Measurements from ENCODE around the gene ARHGAP4.

DNA sequence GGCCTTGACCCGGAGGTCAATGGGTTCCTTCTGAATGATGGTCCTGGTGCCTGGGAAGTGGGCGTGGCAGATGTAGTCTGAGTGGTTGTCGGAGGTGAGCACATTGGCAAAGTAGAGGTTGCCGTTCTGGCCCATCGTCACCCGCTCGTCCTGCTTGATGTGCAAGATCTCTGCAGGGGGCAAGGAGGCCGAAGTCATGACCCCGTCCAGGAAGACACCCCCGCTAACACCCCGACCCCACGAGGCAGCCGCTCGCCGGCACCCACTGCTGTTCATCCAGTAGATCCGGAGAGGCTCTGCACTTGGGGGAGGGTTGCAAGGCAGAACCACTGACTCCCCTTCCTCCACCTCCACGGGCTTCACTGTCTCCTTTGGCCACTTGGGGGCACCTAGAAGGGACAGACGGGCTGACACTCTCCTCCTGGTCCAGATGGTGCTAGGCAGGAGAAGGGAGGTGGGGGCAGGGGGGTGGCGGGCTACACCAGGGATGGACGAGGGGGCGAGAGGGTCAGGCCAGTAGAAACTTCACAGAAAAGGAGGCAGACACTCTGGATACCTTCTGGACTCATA, 55.2 kb downstream of the ARHGAP4 start:
- TF ChIP-seq, protein P1, sequence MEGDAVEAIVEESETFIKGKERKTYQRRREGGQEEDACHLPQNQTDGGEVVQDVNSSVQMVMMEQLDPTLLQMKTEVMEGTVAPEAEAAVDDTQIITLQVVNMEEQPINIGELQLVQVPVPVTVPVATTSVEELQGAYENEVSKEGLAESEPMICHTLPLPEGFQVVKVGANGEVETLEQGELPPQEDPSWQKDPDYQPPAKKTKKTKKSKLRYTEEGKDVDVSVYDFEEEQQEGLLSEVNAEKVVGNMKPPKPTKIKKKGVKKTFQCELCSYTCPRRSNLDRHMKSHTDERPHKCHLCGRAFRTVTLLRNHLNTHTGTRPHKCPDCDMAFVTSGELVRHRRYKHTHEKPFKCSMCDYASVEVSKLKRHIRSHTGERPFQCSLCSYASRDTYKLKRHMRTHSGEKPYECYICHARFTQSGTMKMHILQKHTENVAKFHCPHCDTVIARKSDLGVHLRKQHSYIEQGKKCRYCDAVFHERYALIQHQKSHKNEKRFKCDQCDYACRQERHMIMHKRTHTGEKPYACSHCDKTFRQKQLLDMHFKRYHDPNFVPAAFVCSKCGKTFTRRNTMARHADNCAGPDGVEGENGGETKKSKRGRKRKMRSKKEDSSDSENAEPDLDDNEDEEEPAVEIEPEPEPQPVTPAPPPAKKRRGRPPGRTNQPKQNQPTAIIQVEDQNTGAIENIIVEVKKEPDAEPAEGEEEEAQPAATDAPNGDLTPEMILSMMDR (IDR thresholded peaks at IDR 0.05), result no peak
- TF ChIP-seq POLR2AphosphoS5 (IDR thresholded peaks at IDR 0.05) (no peak), EP300 (IDR thresholded peaks at IDR 0.05) (no peak), POLR2A (IDR thresholded peaks at IDR 0.05) (no peak)
